ENCODE results near the gene MAP3K13. TPM values are rescaled to one million over a fixed set of nuclear protein-coding genes. Genes with fewer than 3 reads are reported as not detected.
A peak's percentile ranks its signal among the peaks of the same experiment; 100 is the strongest.

Gene MAP3K13
- total RNA-seq, 4 donors from 2014 or later, result 8.4 to 18.0 (median 13.6) TPM

DNA sequence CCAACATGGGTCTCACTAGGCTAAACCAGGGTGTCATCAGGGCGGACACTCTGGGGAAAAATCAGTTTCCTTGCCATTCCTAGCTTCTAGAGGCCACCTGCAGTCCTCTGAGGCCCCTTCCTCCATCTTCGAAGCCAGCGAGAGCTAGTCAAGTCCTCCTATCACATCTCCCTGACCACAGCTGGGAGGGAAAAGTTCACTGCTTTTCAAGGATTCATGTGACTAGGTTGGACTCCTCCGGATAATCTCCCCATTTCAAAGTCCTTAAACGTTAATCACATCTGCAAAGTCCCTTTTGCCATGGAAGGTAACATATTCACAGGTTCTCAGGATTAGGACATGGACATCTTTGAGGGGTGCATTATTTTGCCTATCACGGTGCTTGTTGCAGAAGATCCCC, 35.9 kb upstream of the MAP3K13 start:
- Histone ChIP-seq H3K27ac (no peak overlapping the region), H3K9me3 (no peaks in the 10 kb centered on the region), H3K4me1 (no peaks in the 10 kb centered on the region), H3K4me3 (no peak overlapping the region), H3K36me3 (no peaks in the 10 kb centered on the region), H3K27me3 (no peaks in the 10 kb centered on the region)
- 71 to 83% methylated on average over 6 of the region's 6 CpGs for WGBS, 2 donors
- TF ChIP-seq EP300 (IDR thresholded peaks at IDR 0.05) (no peak), POLR2A (IDR thresholded peaks at IDR 0.05) (no peak)
- no peak for DNase-seq (ENCODE audit: low spot score in 2 of 2)

DNA sequence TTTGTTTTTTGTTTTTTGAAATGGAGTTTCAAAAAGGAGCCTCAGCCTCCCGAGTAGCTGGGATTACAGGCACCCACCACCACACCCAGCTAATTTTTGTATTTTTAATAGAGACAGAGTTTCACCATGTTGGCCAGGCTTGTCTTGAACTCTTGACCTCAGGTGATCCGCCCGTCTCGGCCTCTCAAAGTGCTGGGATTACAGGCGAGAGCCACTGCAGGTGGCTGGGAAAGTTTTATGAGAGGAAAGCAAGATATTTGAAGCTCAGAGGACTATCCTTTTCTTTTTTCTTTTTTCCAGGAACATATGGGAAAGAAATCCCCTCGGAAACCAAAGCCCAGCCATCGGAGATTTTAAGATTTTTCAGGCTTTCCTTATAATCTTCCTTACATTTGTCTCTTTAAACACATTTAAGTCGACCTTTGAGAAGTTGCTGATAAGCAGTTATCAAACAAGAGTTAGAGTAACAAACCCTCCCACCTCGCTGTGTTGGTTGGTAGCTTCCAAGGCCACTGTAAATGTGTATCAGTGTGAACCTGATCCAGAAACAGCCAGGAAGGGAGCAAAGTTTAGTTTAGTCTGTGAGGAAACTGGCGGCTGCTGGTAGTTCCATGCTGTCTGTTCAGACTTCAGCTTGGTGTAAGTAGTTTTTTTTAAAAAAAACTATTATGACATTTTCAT, 34.5 kb upstream of the MAP3K13 start:
- Histone ChIP-seq H3K4me3 (no peak overlapping the region), H3K4me1 (no peaks in the 10 kb centered on the region), H3K9me3 (no peaks in the 10 kb centered on the region), H3K27me3 (no peaks in the 10 kb centered on the region), H3K27ac (peak overlapping the region in 1 of 4 donors; percentile 23), H3K36me3 (no peaks in the 10 kb centered on the region)
- TF ChIP-seq, protein P1, sequence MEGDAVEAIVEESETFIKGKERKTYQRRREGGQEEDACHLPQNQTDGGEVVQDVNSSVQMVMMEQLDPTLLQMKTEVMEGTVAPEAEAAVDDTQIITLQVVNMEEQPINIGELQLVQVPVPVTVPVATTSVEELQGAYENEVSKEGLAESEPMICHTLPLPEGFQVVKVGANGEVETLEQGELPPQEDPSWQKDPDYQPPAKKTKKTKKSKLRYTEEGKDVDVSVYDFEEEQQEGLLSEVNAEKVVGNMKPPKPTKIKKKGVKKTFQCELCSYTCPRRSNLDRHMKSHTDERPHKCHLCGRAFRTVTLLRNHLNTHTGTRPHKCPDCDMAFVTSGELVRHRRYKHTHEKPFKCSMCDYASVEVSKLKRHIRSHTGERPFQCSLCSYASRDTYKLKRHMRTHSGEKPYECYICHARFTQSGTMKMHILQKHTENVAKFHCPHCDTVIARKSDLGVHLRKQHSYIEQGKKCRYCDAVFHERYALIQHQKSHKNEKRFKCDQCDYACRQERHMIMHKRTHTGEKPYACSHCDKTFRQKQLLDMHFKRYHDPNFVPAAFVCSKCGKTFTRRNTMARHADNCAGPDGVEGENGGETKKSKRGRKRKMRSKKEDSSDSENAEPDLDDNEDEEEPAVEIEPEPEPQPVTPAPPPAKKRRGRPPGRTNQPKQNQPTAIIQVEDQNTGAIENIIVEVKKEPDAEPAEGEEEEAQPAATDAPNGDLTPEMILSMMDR (IDR thresholded peaks at IDR 0.05), result no peak
- no peak for TF ChIP-seq POLR2A (IDR thresholded peaks at IDR 0.05)
- no peak for TF ChIP-seq EP300 (IDR thresholded peaks at IDR 0.05)
- 68 to 76% methylated on average over 10 of the region's 10 CpGs for WGBS, 2 donors
- no peak for DNase-seq (ENCODE audit: low spot score in 2 of 2)

DNA sequence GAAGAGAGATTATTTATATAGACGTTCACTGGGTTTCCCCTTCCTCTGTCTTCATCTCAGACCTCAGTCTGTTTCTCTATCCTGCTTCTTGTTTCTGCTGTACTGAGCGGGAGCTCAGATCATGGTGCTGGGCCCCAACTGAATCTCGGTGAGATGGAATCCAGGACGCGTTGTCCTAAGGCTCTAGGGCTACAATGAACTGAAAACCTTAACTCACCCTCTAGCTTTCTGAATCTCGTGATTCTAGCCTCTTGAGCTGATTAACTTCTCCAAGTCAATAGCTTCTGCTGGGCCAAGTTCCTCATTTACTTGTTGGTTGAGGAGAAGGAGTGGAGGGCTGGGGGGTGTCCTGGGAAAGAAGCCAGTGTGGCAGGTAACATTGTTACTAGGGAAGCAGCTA, 32.7 kb upstream of the MAP3K13 start:
- no peaks in the 10 kb centered on the region for H3K9me3 ChIP-seq
- TF ChIP-seq, protein P1 (IDR thresholded peaks at IDR 0.05), result no peak
- TF ChIP-seq EP300 (IDR thresholded peaks at IDR 0.05), result peak in 1 of 2 donors; percentile 30
- peak overlapping the region in 1 of 4 donors; percentile 37 for H3K27ac ChIP-seq
- H3K27me3 ChIP-seq, result no peaks in the 10 kb centered on the region
- no peaks in the 10 kb centered on the region for H3K36me3 ChIP-seq
- no peak overlapping the region for H3K4me3 ChIP-seq
- no peaks in the 10 kb centered on the region for H3K4me1 ChIP-seq
- WGBS, 2 donors, result 83 to 92% methylated on average over 6 of the region's 6 CpGs
- DNase-seq (ENCODE audit: low spot score in 2 of 2), result no peak

DNA sequence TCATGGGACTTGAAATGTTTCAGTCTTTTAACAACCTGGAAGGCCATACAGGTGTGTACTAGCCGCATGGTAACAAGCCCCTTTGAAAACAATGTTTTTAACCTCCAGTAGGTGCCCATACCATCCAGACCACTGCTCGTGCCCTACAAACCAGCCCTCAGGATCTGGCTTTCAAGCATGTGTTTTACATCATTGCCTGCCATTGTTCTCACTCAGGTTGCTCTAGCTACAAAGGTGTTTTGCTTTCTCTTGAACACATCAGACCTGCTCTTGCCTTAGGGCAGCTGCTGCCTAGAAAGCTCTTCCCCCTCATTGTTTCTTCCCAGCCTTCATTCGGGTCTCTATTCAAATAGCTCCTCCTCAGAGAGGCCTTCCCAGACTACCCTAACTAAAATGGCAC, 32.3 kb upstream of the MAP3K13 start:
- DNase-seq (ENCODE audit: low spot score in 2 of 2), result no peak
- Histone ChIP-seq H3K27ac (peak overlapping the region in 1 of 4 donors; percentile 37), H3K27me3 (no peaks in the 10 kb centered on the region), H3K4me1 (no peaks in the 10 kb centered on the region), H3K36me3 (no peaks in the 10 kb centered on the region), H3K9me3 (no peaks in the 10 kb centered on the region), H3K4me3 (no peak overlapping the region)
- 92 to 93% methylated on average over 3 of the region's 3 CpGs for WGBS, 2 donors
- TF ChIP-seq, protein P1 (IDR thresholded peaks at IDR 0.05), result no peak
- TF ChIP-seq EP300 (IDR thresholded peaks at IDR 0.05), result no peak
- no peak for TF ChIP-seq POLR2A (IDR thresholded peaks at IDR 0.05)

DNA sequence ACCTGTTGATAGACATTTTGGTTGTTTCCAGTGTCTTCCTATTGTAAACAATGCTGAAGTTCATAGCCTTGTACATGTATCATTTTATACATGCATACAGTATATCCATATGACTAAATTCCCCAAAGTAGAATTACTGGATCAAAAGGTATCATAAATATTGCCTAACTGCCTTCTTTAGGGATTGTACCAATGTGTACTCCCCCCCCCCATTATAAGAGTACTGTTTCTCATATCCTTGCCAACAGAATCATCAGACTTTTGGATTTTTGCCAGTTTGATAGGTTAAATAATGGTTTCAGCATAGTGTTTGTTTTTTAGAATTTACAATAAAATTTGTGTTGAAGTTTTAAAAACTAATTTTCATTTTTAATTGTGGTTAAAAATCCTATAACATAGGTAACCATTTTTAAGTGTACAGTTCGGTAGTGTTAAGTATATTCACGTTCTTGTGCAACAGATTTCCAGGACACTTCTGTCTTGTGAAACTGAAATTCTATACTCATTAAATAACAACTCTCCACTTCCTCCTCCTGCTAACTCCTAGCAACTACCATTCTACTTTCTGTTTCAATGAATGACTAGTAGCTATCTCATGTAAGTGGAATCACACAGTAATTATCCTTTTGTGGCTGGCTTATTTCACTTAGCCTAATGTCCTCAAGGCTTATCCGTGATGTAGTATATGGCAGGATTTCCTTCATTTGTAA, 30.8 kb upstream of the MAP3K13 start:
- no peak for DNase-seq (ENCODE audit: low spot score in 2 of 2)
- TF ChIP-seq POLR2A (IDR thresholded peaks at IDR 0.05), result no peak
- TF ChIP-seq, protein P1 (IDR thresholded peaks at IDR 0.05), result no peak
- TF ChIP-seq EP300 (IDR thresholded peaks at IDR 0.05), result no peak
- no peaks in the 10 kb centered on the region for H3K36me3 ChIP-seq
- H3K4me1 ChIP-seq, result no peaks in the 10 kb centered on the region
- no peaks in the 10 kb centered on the region for H3K9me3 ChIP-seq
- H3K27ac ChIP-seq, result no peak overlapping the region
- no peak overlapping the region for H3K4me3 ChIP-seq
- H3K27me3 ChIP-seq, result no peaks in the 10 kb centered on the region
- whole genome bisulfite sequencing, 2 donors, result 57 to 66% methylated on average over 3 of the region's 3 CpGs
